GM18873 (cell line): ENCODE data around the gene LRRFIP1.
"Not testable (repeated sequence)": the region's sequence is repeated elsewhere in the genome, so short reads cannot be mapped to it uniquely, and the experiment has no call there.

Experiments used
- ATAC-seq: cut with Tn5 transposase; IDR thresholded peaks from one replicate; pipeline ENCODE4 v1.9.1; 2021; ENCODE audit warnings: mild to moderate bottlenecking, moderate library complexity, moderate number of reproducible peaks; ENCODE audit not compliant: unreplicated experiment, low FRiP score

Gene LRRFIP1

DNA sequence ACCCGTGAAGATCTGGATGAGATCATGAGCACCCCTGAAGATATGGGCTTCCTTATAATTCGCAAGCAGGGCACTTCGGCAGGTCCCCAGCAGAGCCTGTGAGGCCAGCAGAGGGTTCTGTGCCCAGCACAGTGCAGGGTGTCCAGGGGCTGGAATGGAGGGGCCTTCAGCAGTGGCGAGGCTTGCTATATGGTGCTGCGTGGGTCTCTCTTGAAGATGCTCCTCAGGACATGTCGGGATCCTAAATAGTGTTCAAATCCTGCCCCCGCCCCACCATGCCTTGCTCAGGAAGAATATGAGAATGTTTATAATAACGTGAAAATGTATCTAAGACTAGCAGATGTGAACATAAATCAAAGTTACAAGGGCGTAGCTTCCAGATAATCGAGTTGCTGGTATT lies 110.9 kb downstream of the LRRFIP1 start:
- no peak for ATAC-seq

DNA sequence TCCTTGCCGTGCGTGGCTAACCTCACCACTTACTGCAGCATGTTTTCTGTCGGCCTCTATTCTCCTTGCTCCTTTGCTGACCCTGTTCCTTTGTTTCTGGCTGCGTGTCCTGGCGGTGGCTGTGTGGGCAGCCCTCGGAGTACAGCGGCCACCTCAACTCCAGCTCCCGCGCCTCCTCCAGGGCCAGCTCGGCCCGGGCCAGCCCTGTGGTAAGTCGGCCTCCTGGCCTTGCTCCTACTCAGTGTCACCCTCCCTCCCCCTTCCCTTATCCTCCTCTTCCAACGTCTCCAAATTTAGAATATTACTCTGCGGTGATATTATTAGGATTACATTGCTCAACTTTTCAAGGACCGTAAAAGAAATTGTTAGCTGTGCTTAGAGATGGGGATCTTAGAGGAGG lies 111.7 kb downstream of the LRRFIP1 start:
- no peak for ATAC-seq

DNA sequence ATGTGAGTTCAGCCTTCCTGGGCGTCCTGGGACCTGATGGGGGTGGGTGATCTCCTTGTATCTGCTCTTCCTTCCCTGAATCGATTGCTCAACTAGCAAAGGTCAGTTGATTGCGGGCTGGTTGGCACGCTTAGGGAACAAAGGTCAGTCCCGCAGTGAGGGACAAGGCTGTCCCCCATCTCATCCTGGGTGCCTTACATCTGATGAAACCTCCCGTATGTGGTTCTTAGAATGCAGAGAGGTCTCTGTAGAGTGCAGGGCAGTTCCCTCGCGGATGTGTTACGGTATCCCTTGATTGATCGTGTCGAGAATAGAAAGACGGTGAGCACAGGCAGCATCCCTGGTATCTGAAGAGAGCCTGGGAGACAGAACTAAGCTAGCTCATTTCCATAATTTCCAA lies 114.8 kb downstream of the LRRFIP1 start:
- no peak for ATAC-seq

DNA sequence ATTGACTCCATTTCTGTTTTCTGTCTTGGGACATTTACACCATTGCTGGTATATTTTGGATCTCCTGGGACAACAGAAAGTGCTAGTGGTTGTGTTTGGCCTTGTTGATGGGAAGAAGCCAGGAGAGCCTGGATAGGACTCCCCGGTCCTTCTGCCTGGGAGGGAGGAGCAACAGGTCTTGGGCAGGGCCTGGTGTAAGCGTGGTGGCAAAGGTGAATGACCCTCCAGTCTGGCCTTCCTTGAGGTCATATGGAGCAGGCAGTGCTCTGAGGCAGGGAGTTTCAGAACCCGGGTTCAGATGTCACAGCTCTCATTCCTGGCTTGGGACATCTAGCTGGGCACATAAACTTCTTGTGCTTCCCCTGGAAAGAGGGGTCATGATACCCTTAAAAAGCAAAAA lies 115.2 kb downstream of the LRRFIP1 start:
- ATAC-seq, result no peak

DNA sequence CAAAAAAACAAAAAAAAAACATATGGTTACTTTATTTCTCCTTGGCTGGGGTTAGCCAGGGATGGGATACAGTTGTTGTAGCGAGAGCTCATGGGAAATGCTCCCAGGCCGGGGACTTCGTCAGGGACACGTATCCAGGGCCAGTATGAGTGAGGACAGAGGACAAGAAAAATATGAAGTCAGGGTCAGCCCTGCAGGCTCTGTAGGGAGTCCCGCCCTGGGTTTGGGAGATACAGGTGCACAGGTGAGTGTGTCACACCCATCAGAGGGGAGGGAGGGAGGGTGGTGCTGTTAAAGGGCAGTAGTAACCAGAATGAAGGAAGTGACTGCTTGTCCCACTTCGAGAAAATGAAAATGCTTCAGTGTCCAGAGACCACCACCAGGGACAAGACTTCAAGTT lies 115.6 kb downstream of the LRRFIP1 start:
- ATAC-seq, result no peak

DNA sequence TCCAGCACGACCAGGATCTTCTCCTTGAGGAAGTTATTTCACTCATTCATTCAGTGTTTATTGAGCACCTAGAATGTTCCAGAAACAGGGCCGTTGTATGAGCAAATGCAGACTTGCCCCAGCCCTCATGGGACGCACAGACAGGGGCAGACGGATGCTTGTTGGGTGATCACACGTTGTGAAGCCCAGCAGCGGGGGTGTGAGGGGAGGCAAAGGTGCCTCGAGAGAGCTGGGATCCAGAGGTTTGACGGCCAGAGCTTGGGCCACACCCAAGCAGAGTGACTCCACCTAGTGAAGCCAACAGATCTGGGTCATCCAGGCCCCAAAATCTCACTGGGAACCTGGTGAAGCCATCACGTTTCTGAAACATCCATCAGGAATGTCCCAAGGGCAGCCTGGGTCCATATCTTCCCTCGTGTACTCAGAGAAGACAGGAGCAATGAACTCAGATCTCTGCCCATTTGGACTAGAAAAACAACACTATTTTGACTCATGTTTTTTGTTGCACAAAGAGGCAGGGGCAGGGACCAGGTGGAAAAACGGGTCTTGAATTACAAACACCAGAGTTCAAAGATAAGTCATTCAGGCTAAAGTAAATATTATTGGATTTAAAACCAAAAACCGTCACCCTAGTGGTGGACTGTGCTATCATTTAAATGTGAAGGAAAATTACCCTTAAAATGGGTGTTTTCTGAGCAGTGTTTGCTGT lies 116.3 kb downstream of the LRRFIP1 start:
- no peak for ATAC-seq

DNA sequence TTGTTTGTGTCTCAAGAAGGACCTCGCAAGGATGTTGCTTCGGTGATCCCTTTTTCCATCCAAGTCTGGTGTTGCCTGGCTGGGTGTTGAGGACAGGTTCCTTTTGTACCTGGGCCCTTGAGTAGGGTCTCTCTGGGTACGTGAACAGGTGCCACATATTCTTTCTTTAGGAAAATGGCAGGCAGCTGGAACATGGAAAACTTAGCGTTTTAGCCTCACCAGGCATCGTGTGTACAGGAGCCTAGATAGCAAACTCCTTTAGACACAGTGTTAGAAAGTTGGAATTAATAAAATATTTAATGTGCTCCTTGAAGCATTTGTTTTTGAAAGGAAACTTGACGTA lies 116.9 kb downstream of the LRRFIP1 start:
- no peak for ATAC-seq

DNA sequence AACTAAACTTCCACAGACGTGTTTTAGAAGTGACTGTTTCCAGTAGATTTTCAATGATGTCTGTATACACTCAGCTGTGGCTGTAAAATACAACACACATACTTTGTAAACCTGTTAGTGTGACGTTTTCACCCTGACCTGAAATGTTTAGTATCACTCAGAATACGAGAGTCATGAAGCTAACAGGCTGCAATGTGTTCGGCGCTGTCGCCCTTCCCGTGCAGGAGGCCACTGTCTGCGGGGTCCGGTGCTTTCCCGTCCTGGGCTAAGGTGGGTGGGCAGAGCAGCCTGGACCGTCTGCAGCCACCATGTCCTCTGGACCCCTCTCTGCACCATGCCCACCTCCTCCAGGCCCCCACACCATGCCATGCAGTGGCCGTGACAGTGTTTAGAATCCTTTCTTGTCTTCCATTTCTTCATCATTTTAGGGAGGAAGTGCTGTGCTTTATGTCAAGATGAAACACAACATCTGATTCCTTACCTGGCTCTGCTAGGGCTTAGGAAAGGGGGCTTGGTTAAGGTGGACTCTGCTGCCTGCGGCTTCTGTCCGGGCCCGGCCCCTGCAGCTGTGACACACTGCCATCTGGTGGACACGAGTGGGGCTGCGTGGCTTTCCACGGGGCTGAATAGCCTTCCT lies 117.3 kb downstream of the LRRFIP1 start:
- no peak for ATAC-seq

DNA sequence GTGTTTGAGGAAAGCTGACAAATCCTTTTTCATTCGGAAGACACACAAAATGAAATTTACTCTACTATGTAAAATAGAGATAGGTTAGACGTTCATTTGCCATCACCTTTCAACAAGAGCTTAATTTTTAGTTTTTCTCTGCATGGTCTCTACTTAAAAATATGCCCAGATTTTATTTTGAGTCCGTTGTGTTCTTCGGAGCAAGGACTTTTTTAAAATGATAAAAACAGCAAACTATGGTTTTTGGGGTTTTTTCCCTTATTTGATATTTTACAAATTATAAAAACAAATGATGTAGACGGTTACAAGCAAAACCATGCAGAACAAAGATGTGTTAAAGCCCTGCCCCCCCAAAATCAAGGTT lies 117.8 kb downstream of the LRRFIP1 start:
- ATAC-seq, result no peak

DNA sequence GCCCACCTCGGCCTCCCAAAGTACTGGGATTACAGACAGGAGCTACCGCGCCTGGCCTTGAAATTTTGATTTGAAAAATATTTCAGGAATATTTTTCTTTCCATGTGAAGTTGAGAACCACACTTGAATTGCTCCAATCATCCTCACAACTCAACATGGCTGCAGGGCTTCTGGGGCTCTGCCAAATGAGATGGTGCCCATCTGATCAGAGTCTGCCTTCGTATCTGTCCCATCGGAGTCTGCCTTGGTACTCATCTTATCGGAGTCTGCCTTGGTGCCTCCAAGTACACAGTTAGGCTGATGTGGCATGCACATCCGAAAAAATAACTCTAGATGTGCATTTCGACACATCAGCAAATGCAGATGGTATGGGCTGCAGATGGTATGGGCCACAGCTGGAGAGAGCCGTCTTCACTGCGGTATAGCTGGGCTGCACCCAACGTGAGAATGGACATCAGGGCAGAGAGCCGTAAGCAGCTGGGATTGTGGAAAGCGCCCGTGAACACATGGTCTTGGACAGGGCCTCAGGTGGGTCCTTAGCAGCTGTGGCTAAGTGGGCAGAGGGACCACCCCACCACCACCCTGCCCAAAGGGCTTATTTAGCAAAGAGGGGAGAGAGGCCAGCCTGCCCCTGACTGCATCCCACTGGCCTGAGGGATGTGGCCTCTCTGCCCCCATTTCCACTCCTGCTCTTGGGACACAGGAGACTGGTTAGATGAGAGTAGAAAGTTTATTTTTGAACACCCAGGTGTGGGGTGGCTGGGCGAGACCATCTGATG lies 119.1 kb downstream of the LRRFIP1 start:
- ATAC-seq, result no peak

DNA sequence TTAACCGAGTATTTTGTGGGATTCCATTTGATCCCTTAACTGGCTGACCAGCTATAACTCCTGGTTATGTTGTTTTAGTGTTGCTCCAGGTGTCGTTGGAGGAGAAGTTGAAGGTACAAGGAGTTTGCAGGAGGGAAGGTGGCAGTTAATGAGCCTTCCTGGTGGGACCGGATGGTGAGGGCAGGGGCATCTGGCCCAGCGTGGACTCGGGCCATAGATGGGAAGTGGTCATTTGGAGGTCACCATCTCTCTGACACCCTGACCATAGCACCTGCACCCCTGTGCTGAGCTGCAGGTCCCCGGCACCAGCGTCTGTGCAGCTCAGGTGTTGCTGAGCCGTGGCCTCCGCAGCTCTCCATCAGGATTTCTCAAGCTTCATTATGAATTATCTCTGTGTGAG lies 119.8 kb downstream of the LRRFIP1 start:
- ATAC-seq, result no peak

DNA sequence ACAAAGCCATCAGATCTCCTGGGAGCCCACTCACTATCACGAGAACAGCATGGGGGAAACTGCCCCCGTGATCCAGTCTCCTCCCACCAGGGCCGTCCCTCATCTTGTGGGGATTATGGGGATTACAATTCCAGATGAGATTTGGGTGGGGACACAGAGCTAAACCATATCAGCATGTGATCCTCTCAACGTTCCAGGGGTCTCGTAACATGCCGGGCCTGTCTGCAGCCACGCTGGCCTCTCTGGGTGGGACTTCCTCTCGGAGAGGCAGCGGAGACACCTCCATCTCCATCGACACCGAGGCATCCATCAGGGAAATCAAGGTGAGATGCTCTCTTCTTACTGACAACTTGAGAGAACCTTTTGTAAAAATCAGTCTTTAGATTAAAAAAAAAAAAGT lies 121.6 kb downstream of the LRRFIP1 start:
- no peak for ATAC-seq

DNA sequence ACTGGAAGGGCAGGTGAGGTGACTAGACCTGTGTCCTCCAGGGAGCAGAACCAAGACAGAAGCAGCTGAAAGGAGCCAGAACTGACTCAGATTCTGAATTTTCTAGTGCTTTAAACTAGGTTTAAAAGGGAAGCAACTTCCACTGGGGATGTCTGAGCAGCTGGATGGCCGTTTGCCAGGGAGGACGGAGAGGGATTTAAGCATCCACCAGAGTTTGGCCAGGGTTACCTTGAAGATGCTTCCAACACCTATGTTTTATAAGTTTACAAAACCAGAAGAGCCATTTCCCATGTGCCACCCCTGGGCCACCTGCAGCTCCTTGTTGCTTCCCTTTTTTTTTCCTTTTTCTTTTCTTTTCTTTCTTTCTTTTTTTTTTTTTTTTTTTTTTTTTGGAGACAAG lies 122.6 kb downstream of the LRRFIP1 start:
- no peak for ATAC-seq

DNA sequence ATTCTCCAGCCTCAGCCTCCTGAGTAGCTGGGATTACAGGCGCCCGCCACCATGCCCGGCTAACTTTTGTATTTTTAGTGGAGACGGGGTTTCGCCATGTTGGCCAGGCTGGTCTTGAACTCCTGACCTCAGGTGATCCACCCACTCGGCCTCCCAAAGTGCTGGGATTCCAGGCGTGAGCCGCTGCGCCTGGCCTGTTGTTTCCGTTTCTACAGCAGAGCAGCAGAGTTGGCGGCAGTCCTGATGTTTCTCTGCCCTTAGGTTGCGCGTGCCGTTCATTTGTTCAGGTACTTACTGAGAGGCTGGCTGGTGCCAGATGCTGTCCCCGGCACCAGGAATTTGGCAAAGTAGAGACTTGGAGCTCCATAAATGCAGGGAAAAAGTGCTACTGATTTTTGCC lies 123.1 kb downstream of the LRRFIP1 start:
- not testable (repeated sequence) for ATAC-seq

DNA sequence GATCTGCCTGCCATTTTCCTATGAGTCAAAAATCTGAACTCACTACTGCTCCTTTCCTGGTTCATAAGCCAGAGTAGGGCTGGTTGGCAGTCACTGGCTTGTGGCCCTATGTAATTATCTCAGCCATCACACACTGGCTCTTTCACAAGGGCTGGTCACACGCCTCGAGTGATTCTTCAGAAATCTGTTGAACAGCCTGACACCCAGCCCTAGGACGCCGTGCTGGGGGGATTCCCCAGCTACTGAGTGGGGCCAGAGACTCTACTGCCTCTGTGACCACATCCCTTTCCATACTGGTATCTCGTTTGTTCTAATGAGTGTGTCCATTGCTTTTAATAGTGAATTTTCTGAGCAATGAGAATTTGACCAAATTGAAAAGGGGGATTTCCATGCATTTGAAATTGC lies 125.4 kb downstream of the LRRFIP1 start:
- peak; percentile 96 for ATAC-seq

DNA sequence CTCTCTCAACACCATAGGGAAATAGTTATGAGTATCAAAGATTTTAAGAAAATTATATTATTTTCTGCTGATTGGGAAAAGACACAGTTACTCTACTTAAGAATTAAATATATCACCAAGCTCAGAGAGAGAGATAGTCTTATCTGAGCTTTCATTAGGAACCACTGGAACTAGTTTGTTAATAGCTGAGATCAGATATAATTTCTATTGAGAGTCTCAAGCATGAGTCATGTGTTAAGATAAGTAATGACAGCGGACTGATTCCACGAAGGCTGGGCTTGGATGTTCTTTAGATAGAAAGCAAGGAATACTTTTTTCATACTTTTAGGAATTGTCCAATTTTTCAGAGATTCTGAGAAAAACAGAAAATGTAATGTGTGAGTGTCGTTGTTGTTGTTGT lies 126.8 kb downstream of the LRRFIP1 start:
- ATAC-seq, result no peak

DNA sequence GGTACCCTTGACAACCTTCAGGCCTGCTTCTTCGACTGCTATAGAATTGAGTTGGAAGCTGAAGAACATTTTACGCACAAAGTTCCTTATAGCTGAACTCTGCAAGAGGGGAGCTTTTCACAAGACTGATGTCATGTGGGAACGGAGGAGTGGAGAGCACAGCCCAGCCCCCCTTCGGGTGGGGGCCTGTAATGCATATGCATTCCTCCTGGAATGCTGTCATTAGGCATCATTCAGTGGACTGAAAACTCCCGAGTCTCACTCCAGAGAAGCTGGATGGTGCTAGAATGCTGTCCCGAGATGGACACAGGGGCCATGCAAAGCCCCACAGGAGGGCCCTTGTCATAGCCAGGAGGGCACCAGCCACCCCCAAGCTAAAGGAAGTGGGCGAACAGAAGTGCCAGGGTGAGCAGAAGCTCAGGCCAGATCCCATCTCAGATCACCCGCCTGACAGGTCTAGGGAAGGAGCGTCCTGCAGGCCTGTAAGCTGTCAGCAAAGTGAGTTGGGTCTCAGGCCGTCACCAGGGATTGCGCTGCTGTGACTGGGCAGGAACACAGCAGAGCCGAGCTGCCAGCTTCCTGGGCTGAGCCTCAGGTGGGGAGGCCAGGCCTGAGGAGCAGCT lies 127.3 kb downstream of the LRRFIP1 start:
- no peak for ATAC-seq

DNA sequence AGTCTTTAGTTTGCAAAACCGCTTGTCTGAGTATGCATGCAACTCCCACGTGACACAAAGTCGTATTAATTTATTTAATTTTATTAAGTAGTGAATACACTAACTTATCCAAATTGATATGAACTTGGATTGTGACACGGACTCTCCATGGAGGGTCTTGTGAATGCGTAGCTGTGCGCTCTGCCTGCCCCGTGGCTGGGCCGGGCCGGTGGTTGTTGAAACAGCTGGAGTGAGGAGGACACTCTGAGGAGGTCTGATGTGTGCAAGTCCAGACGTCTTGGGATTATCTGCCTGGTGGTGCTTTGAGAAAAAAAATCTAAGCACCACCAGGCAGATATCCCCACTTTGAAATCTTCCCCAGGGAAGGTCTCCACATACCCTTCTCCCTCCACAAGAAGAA lies 130.2 kb downstream of the LRRFIP1 start:
- ATAC-seq, result no peak

DNA sequence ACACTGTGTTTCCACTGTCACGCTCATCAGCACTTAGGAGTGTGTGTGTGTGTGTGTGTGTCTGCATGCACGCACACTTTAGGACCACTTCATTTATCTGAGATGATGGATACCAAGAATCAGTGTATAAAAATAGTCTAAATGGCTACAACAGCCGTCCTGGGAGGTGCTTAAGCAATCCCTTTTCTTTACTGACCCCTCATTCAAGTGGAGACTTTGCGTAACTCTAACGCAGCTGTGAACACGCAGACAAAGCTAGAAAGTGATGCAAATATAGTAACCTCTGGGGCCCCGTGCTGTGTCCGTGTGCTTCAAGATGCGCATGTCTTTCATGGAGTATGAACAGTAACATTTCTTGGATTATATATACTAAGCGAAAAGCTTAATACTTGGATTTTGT lies 130.8 kb downstream of the LRRFIP1 start:
- no peak for ATAC-seq

DNA sequence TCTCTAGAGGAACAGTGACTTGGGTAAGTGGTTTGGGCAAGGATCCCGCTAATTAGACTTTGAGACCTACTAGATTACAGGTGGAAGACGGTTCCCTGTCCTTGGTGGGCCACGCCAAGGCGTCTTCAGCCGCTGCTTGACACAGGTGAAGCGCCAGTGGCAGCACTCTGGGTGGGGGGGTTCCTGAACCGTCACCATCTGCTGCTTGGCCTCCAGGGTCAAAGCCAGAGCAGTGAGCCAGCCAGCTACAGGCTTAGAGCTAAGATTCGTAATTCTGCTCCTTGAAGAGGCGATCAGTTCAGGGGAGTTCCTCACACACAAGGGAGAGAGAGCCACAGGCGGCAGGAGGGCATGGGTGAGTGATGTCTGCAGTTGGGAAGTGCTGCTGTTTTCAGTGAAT lies 131.8 kb downstream of the LRRFIP1 start:
- no peak for ATAC-seq
